Vagina (tissue), 2 donors: ENCODE results near the gene BRIX1.

ENCODE experiments used
- POLR2A ChIP-seq, 2 donors: fragments of 450-650 bp; IDR thresholded peaks; one replicate each; pipeline ENCODE4 v1.6.1; 2017; ENCODE audit warnings: antibody characterized with exemption in 2 of 2, mild to moderate bottlenecking in 2 of 2, moderate library complexity in 2 of 2
- TF ChIP-seq, protein P1 (sequence below), 3 experiments: fragments of 450-650 bp in 2 of 3; fragments of 200-600 bp in 1 of 3; sonication (generic) in 1 of 3; IDR thresholded peaks; one replicate each; pipeline ENCODE4 v1.5.1; 2017 to 2019; ENCODE audit warnings: antibody characterized with exemption in 3 of 3, mild to moderate bottlenecking in 2 of 3, moderate library complexity in 2 of 3

DNA sequence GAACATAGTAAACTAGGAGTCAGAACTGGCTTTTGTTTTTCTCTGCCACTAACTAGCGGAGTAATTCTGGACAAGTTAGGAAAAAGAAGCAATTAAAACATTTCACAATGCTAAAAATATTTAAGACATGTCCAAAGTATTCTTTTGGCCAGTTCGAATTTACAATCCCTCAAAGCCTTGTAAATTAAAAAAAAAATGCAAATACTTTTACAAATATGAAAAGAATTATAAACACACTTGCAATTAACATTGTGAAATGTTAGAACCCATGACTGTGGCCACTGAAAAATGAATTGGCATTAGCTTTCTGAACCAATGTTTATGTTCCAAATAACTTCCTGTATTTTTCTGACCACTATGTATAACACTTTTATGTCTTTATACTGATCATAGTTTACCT, 2.4 kb upstream of the BRIX1 start:
- TF ChIP-seq, protein P1, sequence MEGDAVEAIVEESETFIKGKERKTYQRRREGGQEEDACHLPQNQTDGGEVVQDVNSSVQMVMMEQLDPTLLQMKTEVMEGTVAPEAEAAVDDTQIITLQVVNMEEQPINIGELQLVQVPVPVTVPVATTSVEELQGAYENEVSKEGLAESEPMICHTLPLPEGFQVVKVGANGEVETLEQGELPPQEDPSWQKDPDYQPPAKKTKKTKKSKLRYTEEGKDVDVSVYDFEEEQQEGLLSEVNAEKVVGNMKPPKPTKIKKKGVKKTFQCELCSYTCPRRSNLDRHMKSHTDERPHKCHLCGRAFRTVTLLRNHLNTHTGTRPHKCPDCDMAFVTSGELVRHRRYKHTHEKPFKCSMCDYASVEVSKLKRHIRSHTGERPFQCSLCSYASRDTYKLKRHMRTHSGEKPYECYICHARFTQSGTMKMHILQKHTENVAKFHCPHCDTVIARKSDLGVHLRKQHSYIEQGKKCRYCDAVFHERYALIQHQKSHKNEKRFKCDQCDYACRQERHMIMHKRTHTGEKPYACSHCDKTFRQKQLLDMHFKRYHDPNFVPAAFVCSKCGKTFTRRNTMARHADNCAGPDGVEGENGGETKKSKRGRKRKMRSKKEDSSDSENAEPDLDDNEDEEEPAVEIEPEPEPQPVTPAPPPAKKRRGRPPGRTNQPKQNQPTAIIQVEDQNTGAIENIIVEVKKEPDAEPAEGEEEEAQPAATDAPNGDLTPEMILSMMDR (IDR thresholded peaks at IDR 0.05): no peak
- TF ChIP-seq POLR2A (IDR thresholded peaks at IDR 0.05): no peak
